Endometrium (tissue), 2 donors: ENCODE measurements around the gene THSD4.

Source experiments
- FAIRE-seq: peaks from 2 replicates; lab custom pipeline; 2012; peaks lifted over from hg19 to GRCh38; lab: Jason Lieb, UNC
- donor health status: control.
- donor health status: control.

THSD4 gene

GRCh38 chr15:71114887-71115566 is at the start of gene THSD4:
TSS of gene THSD4 (plus strand) at chr15:71115471.
- no peak for FAIRE-seq

GRCh38 chr15:71066983-71067382 is 48.3 kb upstream of the THSD4 start:
- no peak for FAIRE-seq

GRCh38 chr15:71069693-71070092 is 45.6 kb upstream of the THSD4 start:
- no peak for FAIRE-seq

- FAIRE-seq, result no peak
Measured at GRCh38 chr15:71071529-71071928, 43.7 kb upstream of the THSD4 start.

- FAIRE-seq, result no peak
Measured at GRCh38 chr15:71072423-71072822, 42.8 kb upstream of the THSD4 start.

GRCh38 chr15:71078506-71079207 is 36.6 kb upstream of the THSD4 start:
- no peak for FAIRE-seq

- no peak for FAIRE-seq
Measured at GRCh38 chr15:71079208-71080044, 35.8 kb upstream of the THSD4 start.

GRCh38 chr15:71080166-71080565 is 35.1 kb upstream of the THSD4 start:
- no peak for FAIRE-seq

GRCh38 chr15:71080705-71081104 is 34.6 kb upstream of the THSD4 start:
- FAIRE-seq, result no peak

- no peak for FAIRE-seq
Measured at GRCh38 chr15:71082803-71083202, 32.5 kb upstream of the THSD4 start.

- no peak for FAIRE-seq
Measured at GRCh38 chr15:71083349-71083748, 31.9 kb upstream of the THSD4 start.

- no peak for FAIRE-seq
Measured at GRCh38 chr15:71084264-71084663, 31.0 kb upstream of the THSD4 start.

- no peak for FAIRE-seq
Measured at GRCh38 chr15:71085809-71086208, 29.5 kb upstream of the THSD4 start.

- no peak for FAIRE-seq
Measured at GRCh38 chr15:71088155-71088554, 27.1 kb upstream of the THSD4 start.

- no peak for FAIRE-seq
Measured at GRCh38 chr15:71088683-71089082, 26.6 kb upstream of the THSD4 start.

- FAIRE-seq, result no peak
Measured at GRCh38 chr15:71089801-71090200, 25.5 kb upstream of the THSD4 start.

- no peak for FAIRE-seq
Measured at GRCh38 chr15:71091601-71092000, 23.7 kb upstream of the THSD4 start.

- FAIRE-seq, result no peak
Measured at GRCh38 chr15:71092056-71092600, 23.1 kb upstream of the THSD4 start.

- no peak for FAIRE-seq
Measured at GRCh38 chr15:71093054-71094024, 21.9 kb upstream of the THSD4 start.

- FAIRE-seq, result no peak
Measured at GRCh38 chr15:71094137-71094536, 21.1 kb upstream of the THSD4 start.

- no peak for FAIRE-seq
Measured at GRCh38 chr15:71096676-71097075, 18.6 kb upstream of the THSD4 start.
